HCT116 (cell line): ENCODE measurements around the gene ENTPD3.

Experiments used
- EGR1 ChIP-seq: IDR thresholded peaks from 2 replicates; pipeline ENCODE4 v1.6.1; 2012; ENCODE audit warnings: low read depth
- ELF1 ChIP-seq: IDR thresholded peaks from 2 replicates; pipeline ENCODE4 v1.6.1; 2012; ENCODE audit warnings: low read depth, borderline replicate concordance
- EZH2 ChIP-seq: fragments of 200-600 bp; sonication (generic); IDR thresholded peaks from 2 replicates; pipeline ENCODE4 v1.6.1; 2017; ENCODE audit warnings: antibody characterized with exemption, mixed run types
- EZH2phosphoT487 ChIP-seq: fragments of 200-600 bp; IDR thresholded peaks from 2 replicates; pipeline ENCODE4 v1.6.1; 2018; ENCODE audit warnings: antibody characterized with exemption, borderline replicate concordance
- FOSL1 ChIP-seq: IDR thresholded peaks from 2 replicates; pipeline ENCODE4 v1.6.1; 2012; ENCODE audit warnings: low read depth
- POLR2A ChIP-seq: IDR thresholded peaks from 2 replicates; pipeline ENCODE4 v1.7.0; 2011; ENCODE audit warnings: borderline replicate concordance; ENCODE audit not compliant: insufficient read depth, insufficient read length; ENCODE audit errors: extremely low read depth
- POLR2AphosphoS5 ChIP-seq: IDR thresholded peaks from 2 replicates; pipeline ENCODE4 v1.6.1; 2011; ENCODE audit warnings: mild to moderate bottlenecking, low read depth, low read length, moderate library complexity
- RAD21 ChIP-seq: IDR thresholded peaks from 2 replicates; pipeline ENCODE4 v1.6.1; 2012; ENCODE audit warnings: low read depth, mild to moderate bottlenecking
- SP1 ChIP-seq: IDR thresholded peaks from 2 replicates; pipeline ENCODE4 v1.6.1; 2012; ENCODE audit warnings: low read depth
- TCF7L2 ChIP-seq: IDR thresholded peaks from 2 replicates; pipeline ENCODE4 v1.7.0; 2011; ENCODE audit warnings: borderline replicate concordance, inconsistent platforms; ENCODE audit not compliant: insufficient read depth, insufficient read length; ENCODE audit errors: extremely low read depth
- TF ChIP-seq, protein P1 (sequence below), 3 experiments: fragments of 200-600 bp in 1 of 3; sonication (generic) in 1 of 3; IDR thresholded peaks in 2 of 3; conservative IDR thresholded peaks in 1 of 3; 2 replicates each; pipeline ENCODE4 v1.5.1; 2012 to 2017; ENCODE audit warnings: low read depth in 2 of 3, low read length in 2 of 3, antibody characterized with exemption in 1 of 3, borderline replicate concordance in 1 of 3, control low read depth in 1 of 3, mild to moderate bottlenecking in 1 of 3, mixed read lengths in 1 of 3, mixed run types in 1 of 3, moderate library complexity in 1 of 3; ENCODE audit not compliant: insufficient read depth in 1 of 3
- TF ChIP-seq, protein P2 (sequence below): IDR thresholded peaks from 2 replicates; pipeline ENCODE4 v1.6.1; 2012; ENCODE audit warnings: low read depth
- TF ChIP-seq, protein P3 (sequence below): IDR thresholded peaks from 2 replicates; pipeline ENCODE4 v1.6.1; 2012

DNA sequence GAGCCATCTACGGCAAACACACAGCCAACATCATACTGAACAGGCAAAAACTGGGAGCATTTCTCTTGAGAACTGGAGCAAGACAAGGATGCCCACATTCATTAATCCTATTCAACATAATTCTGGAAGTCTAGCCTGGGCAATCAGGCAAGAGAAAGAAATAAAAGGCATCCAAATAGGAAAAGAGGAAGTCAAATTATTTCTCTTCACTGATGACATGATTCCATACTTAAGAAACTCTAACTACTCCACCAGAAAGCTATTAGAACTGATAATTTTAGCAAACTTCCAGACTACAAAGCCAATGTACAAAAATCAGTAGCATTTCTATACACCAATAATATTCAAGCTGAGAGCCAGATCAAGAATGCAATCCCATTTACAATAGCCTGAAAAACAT is 17.3 kb upstream of the ENTPD3 start:
- TF ChIP-seq TCF7L2 (no peak), POLR2AphosphoS5 (no peak), RAD21 (no peak), POLR2A (no peak), EZH2 (no peak), FOSL1 (no peak), SP1 (no peak), EGR1 (no peak), ELF1 (no peak), EZH2phosphoT487 (no peak)
- TF ChIP-seq, protein P1, sequence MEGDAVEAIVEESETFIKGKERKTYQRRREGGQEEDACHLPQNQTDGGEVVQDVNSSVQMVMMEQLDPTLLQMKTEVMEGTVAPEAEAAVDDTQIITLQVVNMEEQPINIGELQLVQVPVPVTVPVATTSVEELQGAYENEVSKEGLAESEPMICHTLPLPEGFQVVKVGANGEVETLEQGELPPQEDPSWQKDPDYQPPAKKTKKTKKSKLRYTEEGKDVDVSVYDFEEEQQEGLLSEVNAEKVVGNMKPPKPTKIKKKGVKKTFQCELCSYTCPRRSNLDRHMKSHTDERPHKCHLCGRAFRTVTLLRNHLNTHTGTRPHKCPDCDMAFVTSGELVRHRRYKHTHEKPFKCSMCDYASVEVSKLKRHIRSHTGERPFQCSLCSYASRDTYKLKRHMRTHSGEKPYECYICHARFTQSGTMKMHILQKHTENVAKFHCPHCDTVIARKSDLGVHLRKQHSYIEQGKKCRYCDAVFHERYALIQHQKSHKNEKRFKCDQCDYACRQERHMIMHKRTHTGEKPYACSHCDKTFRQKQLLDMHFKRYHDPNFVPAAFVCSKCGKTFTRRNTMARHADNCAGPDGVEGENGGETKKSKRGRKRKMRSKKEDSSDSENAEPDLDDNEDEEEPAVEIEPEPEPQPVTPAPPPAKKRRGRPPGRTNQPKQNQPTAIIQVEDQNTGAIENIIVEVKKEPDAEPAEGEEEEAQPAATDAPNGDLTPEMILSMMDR (IDR thresholded peaks at IDR 0.05 in 2 of 3, conservative IDR thresholded peaks at IDR 0.05 in 1 of 3; ENCODE audit: borderline replicate concordance in 1 of 3, insufficient read depth in 1 of 3, low read depth in 2 of 3, low read length in 2 of 3): no peak
- TF ChIP-seq, protein P2, sequence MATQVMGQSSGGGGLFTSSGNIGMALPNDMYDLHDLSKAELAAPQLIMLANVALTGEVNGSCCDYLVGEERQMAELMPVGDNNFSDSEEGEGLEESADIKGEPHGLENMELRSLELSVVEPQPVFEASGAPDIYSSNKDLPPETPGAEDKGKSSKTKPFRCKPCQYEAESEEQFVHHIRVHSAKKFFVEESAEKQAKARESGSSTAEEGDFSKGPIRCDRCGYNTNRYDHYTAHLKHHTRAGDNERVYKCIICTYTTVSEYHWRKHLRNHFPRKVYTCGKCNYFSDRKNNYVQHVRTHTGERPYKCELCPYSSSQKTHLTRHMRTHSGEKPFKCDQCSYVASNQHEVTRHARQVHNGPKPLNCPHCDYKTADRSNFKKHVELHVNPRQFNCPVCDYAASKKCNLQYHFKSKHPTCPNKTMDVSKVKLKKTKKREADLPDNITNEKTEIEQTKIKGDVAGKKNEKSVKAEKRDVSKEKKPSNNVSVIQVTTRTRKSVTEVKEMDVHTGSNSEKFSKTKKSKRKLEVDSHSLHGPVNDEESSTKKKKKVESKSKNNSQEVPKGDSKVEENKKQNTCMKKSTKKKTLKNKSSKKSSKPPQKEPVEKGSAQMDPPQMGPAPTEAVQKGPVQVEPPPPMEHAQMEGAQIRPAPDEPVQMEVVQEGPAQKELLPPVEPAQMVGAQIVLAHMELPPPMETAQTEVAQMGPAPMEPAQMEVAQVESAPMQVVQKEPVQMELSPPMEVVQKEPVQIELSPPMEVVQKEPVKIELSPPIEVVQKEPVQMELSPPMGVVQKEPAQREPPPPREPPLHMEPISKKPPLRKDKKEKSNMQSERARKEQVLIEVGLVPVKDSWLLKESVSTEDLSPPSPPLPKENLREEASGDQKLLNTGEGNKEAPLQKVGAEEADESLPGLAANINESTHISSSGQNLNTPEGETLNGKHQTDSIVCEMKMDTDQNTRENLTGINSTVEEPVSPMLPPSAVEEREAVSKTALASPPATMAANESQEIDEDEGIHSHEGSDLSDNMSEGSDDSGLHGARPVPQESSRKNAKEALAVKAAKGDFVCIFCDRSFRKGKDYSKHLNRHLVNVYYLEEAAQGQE: no peak
- TF ChIP-seq, protein P3, sequence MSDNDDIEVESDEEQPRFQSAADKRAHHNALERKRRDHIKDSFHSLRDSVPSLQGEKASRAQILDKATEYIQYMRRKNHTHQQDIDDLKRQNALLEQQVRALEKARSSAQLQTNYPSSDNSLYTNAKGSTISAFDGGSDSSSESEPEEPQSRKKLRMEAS: no peak
